ENCODE data around the gene PCK1.

Gene PCK1

GRCh38 chr20:57617079-57617795, 56.3 kb downstream of the PCK1 start:
- no peak for DNase-seq (ENCODE audit: extremely low read depth, insufficient read length)
- no peak for TF ChIP-seq CTCF (IDR thresholded peaks at IDR 0.05; ENCODE audit: insufficient read depth, low read length, poor library complexity, severe bottlenecking)

More at GRCh38 chr20:57617079-57617795, 56.3 kb downstream of the PCK1 start:
- Histone ChIP-seq H3K4me3 (replicated peaks; ENCODE audit: low read depth, low read length) (no peak overlapping the region), H3K27me3 (replicated peaks; ENCODE audit: control insufficient read depth, insufficient read depth, low read length) (no peaks in the 10 kb centered on the region; the same call in 1 of the 2 replicates), H3K36me3 (ENCODE audit: control insufficient read depth, insufficient read depth, low read length) (peaks cover 2% of the 10 kb centered on the region)
